NT2/D1 (cell line): ENCODE measurements around the gene NUS1.

ENCODE experiments used
- YY1 ChIP-seq: IDR thresholded peaks from 2 replicates; pipeline ENCODE4 v1.6.1; 2011; ENCODE audit not compliant: insufficient read length, insufficient read depth
- ZNF274 ChIP-seq: IDR thresholded peaks from 2 replicates; pipeline ENCODE4 v1.6.1; 2011; ENCODE audit warnings: mild to moderate bottlenecking, low read depth, low read length

- TF ChIP-seq ZNF274 (no peak), YY1 (no peak)
Measured at GRCh38 chr6:117655380-117655779, 19.9 kb upstream of the NUS1 start.
